Prostate gland (tissue), 2 donors: ENCODE measurements around the gene ATOSA.

Experiments used
- CTCF ChIP-seq, 4 experiments: fragments of 200-600 bp in 2 of 4; fragments of 450-650 bp in 2 of 4; sonication (generic) in 2 of 4; IDR thresholded peaks; 1 replicate in 3 of 4; 2 replicates in 1 of 4; pipeline ENCODE4 v1.5.1; 2016 to 2019; ENCODE audit warnings: antibody characterized with exemption in 4 of 4, mild to moderate bottlenecking in 2 of 4, moderate library complexity in 2 of 4
- POLR2A ChIP-seq: fragments of 450-650 bp; IDR thresholded peaks from one replicate; pipeline ENCODE4 v1.6.1; 2016; ENCODE audit warnings: antibody characterized with exemption, mild to moderate bottlenecking
- POLR2AphosphoS5 ChIP-seq: sonication (generic); formaldehyde crosslinking; IDR thresholded peaks from one replicate; pipeline ENCODE4 v1.6.1; 2017; ENCODE audit warnings: antibody characterized with exemption

GRCh38 chr15:52673734-52674133, 5.5 kb downstream of the ATOSA start:
- no peak for TF ChIP-seq CTCF (IDR thresholded peaks at IDR 0.05)
- TF ChIP-seq POLR2AphosphoS5 = no peak
- TF ChIP-seq POLR2A = no peak
